Left cardiac atrium (tissue), 4 donors: ENCODE results near the gene DENND5A. TPM values are rescaled to one million over a fixed set of nuclear protein-coding genes. Genes with fewer than 3 reads are reported as not detected.
A peak's percentile ranks its signal among the peaks of the same experiment; 100 is the strongest.

Experiments
- ATAC-seq, 2 donors: fragments of 200-7000 bp; cut with Tn5 transposase; one replicate each; pipeline ENCODE4 v1.9.1; 2020; ENCODE audit warnings: mild to moderate bottlenecking in 2 of 2, moderate library complexity in 2 of 2
- DNase-seq: peaks from one replicate; pipeline ENCODE4 v3.0.0-alpha.2; 2020
- intact Hi-C, 2 donors: fragments of 100-400 bp; cut with DNase I; formaldehyde crosslinking; loops; one replicate each; pipeline versions ENCODE4 v1.14.1 to v1.15.1; 2022 to 2023
- total RNA-seq, 2 donors: library from RNA; stranded (reverse); fragmentation: NEBNext Ultra II Directional; extraction: Animal tissue kit (Norgen Biotek cat#: 25700); gene quantifications; one replicate each; pipeline ENCODE4 v1.2.1, GENCODE V29; 2021
- donor health status: DM: no; HTN: yes; CAD: no.
- donor health status: DM: no; HTN: yes; CAD: no; lungs with severe emphysema.
- donor health status: DM: yes; HTN: yes; CAD: no.
- donor health status: Dilated cardiomyopathy.

Gene DENND5A
- total RNA-seq, 2 donors from 2014 or later: 71.5 to 90.0 TPM

- ATAC-seq (no peak), DNase-seq (no peak)
- intact Hi-C loops: no loop called here
These were observed 113.5 kb downstream of the DENND5A start for GRCh38 chr11:9151631-9152030.

- ATAC-seq: peak in 1 of 2 donors; percentile 55
- intact Hi-C loops: no loop called here
These were observed 114.2 kb downstream of the DENND5A start for GRCh38 chr11:9150926-9151325.

GRCh38 chr11:9150501-9150900 lies 114.6 kb downstream of the DENND5A start:
- ATAC-seq (peak in 1 of 2 donors; percentile 38), DNase-seq (no peak)
- intact Hi-C loops: no loop called here

More at GRCh38 chr11:9150926-9151325, 114.2 kb downstream of the DENND5A start:
- no peak for DNase-seq

GRCh38 chr11:9148727-9149126 lies 116.4 kb downstream of the DENND5A start:
- ATAC-seq (no peak), DNase-seq (no peak)
- intact Hi-C loops: no loop called here

- intact Hi-C loops: no loop called here
- no peak for ATAC-seq
These were observed 117.1 kb downstream of the DENND5A start for GRCh38 chr11:9148035-9148434.

GRCh38 chr11:9146477-9146876 lies 118.7 kb downstream of the DENND5A start:
- intact Hi-C loops: no loop called here
- DNase-seq: no peak
- no peak for ATAC-seq

More at GRCh38 chr11:9148035-9148434, 117.1 kb downstream of the DENND5A start:
- no peak for DNase-seq

- intact Hi-C loops: no loop called here
- no peak for DNase-seq
- no peak for ATAC-seq
These were observed 119.9 kb downstream of the DENND5A start for GRCh38 chr11:9145283-9145682.

- no peak for ATAC-seq
- intact Hi-C loops: no loop called here
- no peak for DNase-seq
These were observed 120.3 kb downstream of the DENND5A start for GRCh38 chr11:9144828-9145227.

- intact Hi-C loops: no loop called here
- ATAC-seq (peak in 1 of 2 donors; percentile 31), DNase-seq (no peak)
These were observed 121.4 kb downstream of the DENND5A start for GRCh38 chr11:9143721-9144120.

GRCh38 chr11:9142732-9143131 lies 122.4 kb downstream of the DENND5A start:
- DNase-seq (no peak), ATAC-seq (no peak)
- intact Hi-C loops: no loop called here

- ATAC-seq (no peak), DNase-seq (no peak)
- intact Hi-C loops: no loop called here
These were observed 124.0 kb downstream of the DENND5A start for GRCh38 chr11:9141186-9141585.

GRCh38 chr11:9139628-9140357 lies 125.4 kb downstream of the DENND5A start:
- ATAC-seq: peak in 1 of 2 donors; percentile 17
- intact Hi-C loops: loop anchor here (10.0 kb wide), 2 partner anchors 125 to 225 kb away; partner anchors contain the start of gene AKIP1 (in 1 of the 2)
- DNase-seq: no peak

- ATAC-seq (peak in 1 of 2 donors; percentile 42), DNase-seq (no peak)
- intact Hi-C loops: loop anchor here (10.0 kb wide), 2 partner anchors 124 to 224 kb away; partner anchors contain the start of gene AKIP1 (in 1 of the 2)
These were observed 126.3 kb downstream of the DENND5A start for GRCh38 chr11:9138612-9139579.

- ATAC-seq (no peak), DNase-seq (no peak)
- intact Hi-C loops: loop anchor here (10.0 kb wide), 2 partner anchors 123 to 223 kb away; partner anchors contain the start of gene AKIP1 (in 1 of the 2)
These were observed 127.1 kb downstream of the DENND5A start for GRCh38 chr11:9138133-9138453.

GRCh38 chr11:9137293-9138132 lies 127.6 kb downstream of the DENND5A start:
- DNase-seq: peak; percentile 67
- intact Hi-C loops: loop anchor here (2.0 to 10.0 kb wide), 3 partner anchors 123 to 223 kb away; partner anchors contain the start of gene AKIP1 (in 1 of the 2)
- peak; percentile 89 to 92 for ATAC-seq

GRCh38 chr11:9136741-9137140 lies 128.4 kb downstream of the DENND5A start:
- intact Hi-C loops: loop anchor here (2.0 to 10.0 kb wide), 3 partner anchors 122 to 222 kb away; partner anchors contain the start of gene AKIP1 (in 1 of the 2)
- no peak for DNase-seq
- no peak for ATAC-seq

GRCh38 chr11:9133956-9134355 lies 131.2 kb downstream of the DENND5A start:
- intact Hi-C loops: loop anchor here (10.0 kb wide), 2 partner anchors 119 to 219 kb away; partner anchors contain the start of gene AKIP1 (in 1 of the 2)
- ATAC-seq (no peak), DNase-seq (no peak)

- intact Hi-C loops: loop anchor here (10.0 kb wide), 2 partner anchors 118 to 218 kb away; partner anchors contain the start of gene AKIP1 (in 1 of the 2)
- DNase-seq (no peak), ATAC-seq (no peak)
These were observed 132.8 kb downstream of the DENND5A start for GRCh38 chr11:9132203-9132878.
